ENCODE data around the gene HNRNPUL2. TPM values are rescaled to one million over a fixed set of nuclear protein-coding genes. Genes with fewer than 3 reads are reported as not detected.

HNRNPUL2 gene
- total RNA-seq, 1 donor from 2014 or later = 30.9 TPM

DNA sequence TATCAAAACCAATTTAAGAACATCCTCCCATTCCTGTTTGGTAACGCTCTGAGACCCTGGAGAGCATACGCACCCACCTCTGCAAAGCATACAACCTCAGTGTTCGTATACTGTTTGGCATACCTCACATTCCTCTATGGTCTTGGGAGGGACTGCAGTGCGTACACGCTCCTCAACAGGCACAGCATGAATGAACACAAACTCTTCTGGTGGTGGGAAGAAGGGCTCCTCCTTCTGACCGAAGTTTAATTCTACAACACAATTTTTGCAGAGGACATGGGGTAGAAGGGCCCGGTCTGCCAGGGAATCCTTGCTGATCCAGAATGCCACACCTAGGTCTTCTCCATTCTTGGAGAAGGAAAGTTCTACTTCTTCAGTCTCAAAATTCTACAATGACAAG lies 5.3 kb downstream of the HNRNPUL2 start:
- Histone ChIP-seq H2AFZ (replicated peaks) (no peak overlapping the region), H3K79me2 (ENCODE audit: low read depth) (peaks cover 96% of the 10 kb centered on the region), H3K36me3 (peaks cover 42% of the 10 kb centered on the region), H3K9ac (no peak overlapping the region), H3K9me3 (ENCODE audit: low read depth) (no peaks in the 10 kb centered on the region), H3K4me3 (no peak overlapping the region), H3K27me3 (no peaks in the 10 kb centered on the region), H3F3A (ENCODE audit: low read depth) (peaks cover 74% of the 10 kb centered on the region), H4K20me1 (ENCODE audit: low read depth) (peaks cover 56% of the 10 kb centered on the region), H3K4me1 (peaks cover 11% of the 10 kb centered on the region), H3K27ac (peak overlapping the region; percentile 13), H3K4me2 (no peak overlapping the region)
- DNase-seq (ENCODE audit: low spot score) = peak; percentile 51
- TF ChIP-seq, protein P1, sequence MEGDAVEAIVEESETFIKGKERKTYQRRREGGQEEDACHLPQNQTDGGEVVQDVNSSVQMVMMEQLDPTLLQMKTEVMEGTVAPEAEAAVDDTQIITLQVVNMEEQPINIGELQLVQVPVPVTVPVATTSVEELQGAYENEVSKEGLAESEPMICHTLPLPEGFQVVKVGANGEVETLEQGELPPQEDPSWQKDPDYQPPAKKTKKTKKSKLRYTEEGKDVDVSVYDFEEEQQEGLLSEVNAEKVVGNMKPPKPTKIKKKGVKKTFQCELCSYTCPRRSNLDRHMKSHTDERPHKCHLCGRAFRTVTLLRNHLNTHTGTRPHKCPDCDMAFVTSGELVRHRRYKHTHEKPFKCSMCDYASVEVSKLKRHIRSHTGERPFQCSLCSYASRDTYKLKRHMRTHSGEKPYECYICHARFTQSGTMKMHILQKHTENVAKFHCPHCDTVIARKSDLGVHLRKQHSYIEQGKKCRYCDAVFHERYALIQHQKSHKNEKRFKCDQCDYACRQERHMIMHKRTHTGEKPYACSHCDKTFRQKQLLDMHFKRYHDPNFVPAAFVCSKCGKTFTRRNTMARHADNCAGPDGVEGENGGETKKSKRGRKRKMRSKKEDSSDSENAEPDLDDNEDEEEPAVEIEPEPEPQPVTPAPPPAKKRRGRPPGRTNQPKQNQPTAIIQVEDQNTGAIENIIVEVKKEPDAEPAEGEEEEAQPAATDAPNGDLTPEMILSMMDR (IDR thresholded peaks at IDR 0.05) = peak; percentile 29
- TF ChIP-seq EZH2phosphoT487 (IDR thresholded peaks at IDR 0.05) = no peak
- Mint-ChIP-seq H3K27ac (no peak overlapping the region), H3K36me3 (peaks cover 64% of the 10 kb centered on the region), H3K27me3 (ENCODE audit: insufficient read depth, low read depth) (peaks cover 7% of the 10 kb centered on the region), H3K4me3 (peak overlapping the region; percentile 52), H3K4me1 (peaks cover 41% of the 10 kb centered on the region), H3K9me3 (no peaks in the 10 kb centered on the region)

DNA sequence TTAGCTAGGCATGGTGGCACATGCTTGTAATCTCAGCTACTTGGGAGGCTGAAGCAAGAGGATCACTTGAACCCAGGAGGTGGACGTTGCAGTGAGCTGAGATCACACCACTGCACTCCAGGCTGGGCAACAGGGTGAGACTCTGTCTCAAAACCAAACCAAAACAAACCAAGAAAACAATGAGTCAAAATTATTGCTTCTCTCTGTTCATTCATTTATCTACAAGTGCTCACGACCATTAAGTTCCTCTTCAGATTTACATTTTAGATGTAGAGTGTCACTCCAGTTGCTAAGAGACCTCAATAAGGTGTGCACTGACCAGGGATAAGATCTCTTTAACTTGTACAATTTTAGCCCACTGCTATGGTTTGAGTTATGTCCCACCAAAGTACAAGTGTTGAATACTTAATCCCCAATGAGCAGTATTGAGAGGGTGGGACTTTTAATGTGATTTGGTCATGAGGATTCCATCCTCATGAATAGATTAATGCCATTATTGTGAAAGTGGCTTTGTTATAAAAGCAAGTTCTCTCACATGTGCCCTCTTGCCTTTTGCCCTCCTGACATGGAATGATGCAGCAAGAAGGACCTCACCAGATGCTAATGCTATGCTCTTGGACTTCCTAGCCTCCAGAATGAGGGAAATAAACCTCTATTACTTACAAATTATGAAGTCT lies 7.8 kb downstream of the HNRNPUL2 start:
- peaks cover 74% of the 10 kb centered on the region for H3K36me3 Mint-ChIP-seq

DNA sequence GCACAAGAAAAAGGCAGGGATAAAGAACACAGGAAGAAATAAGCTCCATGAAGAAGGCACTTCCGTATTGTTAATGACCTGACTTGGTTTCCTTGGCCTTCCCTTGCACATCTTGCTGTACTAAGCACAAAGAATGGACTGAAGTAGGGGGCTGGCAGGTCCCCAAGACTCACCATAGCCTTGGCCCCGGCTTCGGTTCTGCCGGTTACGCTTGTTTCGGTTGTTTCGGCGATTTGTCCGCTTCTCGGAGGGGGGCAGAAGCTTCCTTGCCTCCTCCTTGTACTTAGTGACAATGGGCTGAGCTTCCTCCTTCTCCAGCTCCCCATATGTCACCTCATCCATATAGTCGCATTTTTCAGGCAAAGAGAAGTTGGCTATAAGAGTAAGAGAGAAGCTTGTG lies 10.4 kb downstream of the HNRNPUL2 start:
- peaks cover 65% of the 10 kb centered on the region for H3K36me3 Mint-ChIP-seq
- peaks cover 2% of the 10 kb centered on the region for H3K27me3 Mint-ChIP-seq (ENCODE audit: insufficient read depth, low read depth)
- H3K4me2 ChIP-seq = no peak overlapping the region
- no peak overlapping the region for H3K4me3 ChIP-seq
- DNase-seq (ENCODE audit: low spot score) = no peak
- no peaks in the 10 kb centered on the region for H3K4me1 ChIP-seq
- no peak overlapping the region for H3K4me3 Mint-ChIP-seq
- H3K79me2 ChIP-seq (ENCODE audit: low read depth) = peaks cover 54% of the 10 kb centered on the region
- peak overlapping the region; percentile 53 for H3K27ac ChIP-seq
- H2AFZ ChIP-seq (replicated peaks) = no peak overlapping the region
- peaks cover 79% of the 10 kb centered on the region for H3F3A ChIP-seq (ENCODE audit: low read depth)
- no peak overlapping the region for H3K27ac Mint-ChIP-seq
- TF ChIP-seq, protein P1 (IDR thresholded peaks at IDR 0.05) = no peak
- no peak for TF ChIP-seq EZH2phosphoT487 (IDR thresholded peaks at IDR 0.05)
- no peak for TF ChIP-seq EZH2 (IDR thresholded peaks at IDR 0.05)
- peaks cover 2% of the 10 kb centered on the region for H3K4me1 Mint-ChIP-seq
- H3K9ac ChIP-seq = no peak overlapping the region
- peaks cover 11% of the 10 kb centered on the region for H4K20me1 ChIP-seq (ENCODE audit: low read depth)
- H3K36me3 ChIP-seq = peaks cover 37% of the 10 kb centered on the region
- no peaks in the 10 kb centered on the region for H3K27me3 ChIP-seq
- H3K9me3 ChIP-seq (ENCODE audit: low read depth) = no peaks in the 10 kb centered on the region
- no peaks in the 10 kb centered on the region for H3K9me3 Mint-ChIP-seq

More for the DNA sequence above, 7.8 kb downstream of the HNRNPUL2 start:
- H3K4me1 ChIP-seq = peaks cover 1% of the 10 kb centered on the region
- TF ChIP-seq, protein P1 (IDR thresholded peaks at IDR 0.05) = no peak
- TF ChIP-seq EZH2 (IDR thresholded peaks at IDR 0.05) (no peak), EZH2phosphoT487 (IDR thresholded peaks at IDR 0.05) (no peak)
- peaks cover 37% of the 10 kb centered on the region for H4K20me1 ChIP-seq (ENCODE audit: low read depth)
- no peaks in the 10 kb centered on the region for H3K27me3 ChIP-seq
- no peak overlapping the region for H3K4me2 ChIP-seq
- H2AFZ ChIP-seq (replicated peaks) = no peak overlapping the region
- H3K27me3 Mint-ChIP-seq (ENCODE audit: insufficient read depth, low read depth) = peaks cover 5% of the 10 kb centered on the region
- H3K9ac ChIP-seq = no peak overlapping the region
- no peaks in the 10 kb centered on the region for H3K9me3 ChIP-seq (ENCODE audit: low read depth)
- peaks cover 79% of the 10 kb centered on the region for H3F3A ChIP-seq (ENCODE audit: low read depth)
- no peak overlapping the region for H3K27ac ChIP-seq
- H3K36me3 ChIP-seq = peaks cover 58% of the 10 kb centered on the region
- peaks cover 24% of the 10 kb centered on the region for H3K4me1 Mint-ChIP-seq
- peaks cover 81% of the 10 kb centered on the region for H3K79me2 ChIP-seq (ENCODE audit: low read depth)
- H3K4me3 ChIP-seq = no peak overlapping the region
- no peak for DNase-seq (ENCODE audit: low spot score)
- no peaks in the 10 kb centered on the region for H3K9me3 Mint-ChIP-seq
- H3K4me3 Mint-ChIP-seq = peak overlapping the region; percentile 17
- H3K27ac Mint-ChIP-seq = no peak overlapping the region

Data from neural progenitor cell (in vitro differentiated cells).